HG03469 (cell line): Measurements from ENCODE around the gene TNFAIP8L1.
A peak's percentile ranks its signal among the peaks of the same experiment; 100 is the strongest.
"Not testable (repeated sequence)": the region's sequence is repeated elsewhere in the genome, so short reads cannot be mapped to it uniquely, and the experiment has no call there.

Experiments
- ATAC-seq: cut with Tn5 transposase; IDR thresholded peaks from one replicate; pipeline ENCODE4 v1.9.1; 2021; ENCODE audit warnings: mild to moderate bottlenecking, moderate library complexity, moderate number of reproducible peaks; ENCODE audit not compliant: unreplicated experiment

The TNFAIP8L1 gene

GRCh38 chr19:4638828-4639530 is at the start of gene TNFAIP8L1:
Gene TNFAIP8L1, plus strand, starts transcription at chr19:4639516. Its CDS starts 12,354 bp downstream, at chr19:4651870.
- ATAC-seq, result peak; percentile 44

GRCh38 chr19:4589579-4590410 is 49.5 kb upstream of the TNFAIP8L1 start:
- no peak for ATAC-seq

DNA sequence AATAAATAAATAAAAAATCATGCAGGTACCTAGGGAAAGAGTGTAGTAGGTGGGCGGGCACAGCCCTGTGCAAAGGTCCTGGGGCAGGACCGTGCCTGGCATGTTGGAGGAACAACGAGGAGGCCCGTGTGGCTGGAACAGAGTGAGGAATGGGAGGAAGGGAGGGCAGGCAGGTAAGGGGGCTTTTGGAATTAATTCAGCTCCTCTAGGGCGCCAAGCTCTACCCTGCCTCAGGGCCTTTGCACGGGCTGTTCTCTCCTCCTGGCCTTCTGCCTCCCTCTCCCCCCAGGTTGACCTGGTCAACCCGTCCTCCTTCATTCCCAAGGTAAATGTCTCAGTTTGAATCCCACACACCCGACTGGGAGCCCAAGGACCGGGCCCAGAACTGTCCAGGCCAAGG is 48.8 kb upstream of the TNFAIP8L1 start:
- no peak for ATAC-seq

GRCh38 chr19:4591320-4591719 is 48.0 kb upstream of the TNFAIP8L1 start:
- no peak for ATAC-seq

DNA sequence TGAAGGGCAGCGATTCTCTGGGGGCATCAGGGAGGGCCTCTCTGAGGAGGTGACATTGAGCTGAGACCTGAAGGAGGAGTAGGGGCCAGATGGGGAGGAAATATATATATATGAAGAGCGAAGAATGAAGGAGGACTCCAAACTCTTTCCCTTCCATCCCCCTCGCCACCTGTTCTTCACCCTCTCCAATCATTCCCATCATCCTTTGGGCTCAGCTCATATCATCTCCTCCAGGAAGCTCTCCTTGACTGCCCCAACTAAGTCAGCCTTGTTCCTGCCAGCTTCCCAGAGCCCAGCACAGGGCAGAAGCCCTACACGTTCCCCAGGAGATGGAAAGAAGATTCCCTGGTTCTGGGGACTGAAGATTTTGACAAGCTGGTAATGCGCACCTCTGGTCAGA is 46.9 kb upstream of the TNFAIP8L1 start:
- no peak for ATAC-seq

DNA sequence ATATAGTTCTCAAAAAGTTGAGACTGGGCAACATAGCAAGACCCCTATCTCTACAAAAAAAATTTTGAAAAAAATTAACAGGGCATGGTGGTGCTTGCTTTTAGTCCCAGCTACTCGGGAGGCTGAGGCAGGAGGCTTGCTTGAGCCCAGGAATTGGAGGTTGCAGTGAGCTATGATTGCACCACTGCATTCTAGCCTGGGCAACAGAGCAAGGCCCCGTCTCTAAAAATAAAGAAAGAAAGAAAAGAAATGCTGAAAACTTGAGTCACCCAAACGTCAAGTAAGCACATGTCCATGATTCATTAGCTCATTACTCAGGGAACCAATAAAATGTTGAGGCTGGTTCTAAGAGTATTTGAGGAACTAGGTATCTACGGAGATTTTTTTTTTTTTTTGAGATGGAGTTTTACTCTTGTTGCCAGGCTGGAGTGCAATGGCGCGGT is 45.9 kb upstream of the TNFAIP8L1 start:
- ATAC-seq, result no peak

DNA sequence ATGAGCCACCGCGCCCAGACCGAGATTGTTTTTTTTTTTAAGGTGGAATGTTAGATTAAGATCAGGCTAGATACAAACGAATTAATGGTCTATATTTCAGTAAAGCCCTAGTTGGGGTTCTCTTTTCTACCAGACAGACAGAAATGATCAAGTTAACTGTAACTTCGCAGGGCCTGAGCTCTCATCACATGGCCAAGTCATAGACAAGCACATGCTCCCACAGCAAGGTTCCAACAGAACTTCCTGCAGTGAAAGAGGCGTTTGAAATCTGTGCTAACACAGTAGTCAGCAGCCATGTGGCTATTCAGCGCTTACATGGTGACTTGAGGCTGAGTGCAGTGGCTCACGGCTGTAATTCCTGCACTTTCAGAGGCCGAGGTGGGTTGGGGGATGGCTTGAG is 45.1 kb upstream of the TNFAIP8L1 start:
- no peak for ATAC-seq

- ATAC-seq, result not testable (repeated sequence)
Measured at GRCh38 chr19:4595158-4595557, 44.2 kb upstream of the TNFAIP8L1 start.

DNA sequence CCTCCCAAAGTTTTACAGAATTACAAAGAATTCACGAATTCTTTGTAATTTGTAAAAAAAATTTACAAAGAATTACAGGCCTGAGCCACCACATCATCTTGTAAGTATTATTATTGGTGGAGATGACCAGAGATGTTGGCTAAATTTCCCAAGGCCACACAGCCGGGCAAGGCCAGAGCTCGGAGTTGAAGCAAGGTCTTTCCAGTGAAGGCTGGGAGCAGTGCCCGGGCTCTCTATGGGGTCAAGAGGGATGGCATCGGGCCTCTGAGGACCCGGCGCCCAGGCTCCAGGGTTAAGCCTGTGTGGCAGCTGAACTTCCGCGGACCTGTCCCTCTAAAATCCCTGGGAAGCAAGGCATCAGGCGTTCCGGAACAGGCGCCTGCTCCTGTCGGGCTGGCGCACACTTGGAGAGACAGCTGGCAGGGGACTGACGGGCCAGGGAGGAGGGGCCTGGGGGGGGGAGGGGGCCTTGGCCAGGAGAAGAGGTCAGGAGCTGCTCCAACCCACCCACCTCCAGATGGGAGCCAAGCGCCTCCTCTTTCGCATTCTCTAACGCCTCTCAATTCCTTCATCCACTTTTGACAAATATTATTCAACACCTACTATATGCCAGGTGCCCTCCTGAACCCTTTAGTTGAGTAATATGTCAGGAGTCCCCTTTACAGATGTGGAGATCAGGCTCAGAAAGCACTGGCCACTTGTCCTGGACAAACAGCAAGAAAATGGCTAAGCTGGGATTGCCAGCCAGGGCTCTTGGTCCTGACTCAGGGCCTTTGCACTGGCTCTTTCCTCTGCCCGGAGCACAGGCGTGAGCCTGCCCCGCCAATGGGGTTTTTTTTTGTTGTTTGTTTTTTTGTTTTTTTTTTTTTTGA is 43.0 kb upstream of the TNFAIP8L1 start:
- ATAC-seq, result no peak

GRCh38 chr19:4597278-4597974 is 41.9 kb upstream of the TNFAIP8L1 start:
- ATAC-seq, result no peak

DNA sequence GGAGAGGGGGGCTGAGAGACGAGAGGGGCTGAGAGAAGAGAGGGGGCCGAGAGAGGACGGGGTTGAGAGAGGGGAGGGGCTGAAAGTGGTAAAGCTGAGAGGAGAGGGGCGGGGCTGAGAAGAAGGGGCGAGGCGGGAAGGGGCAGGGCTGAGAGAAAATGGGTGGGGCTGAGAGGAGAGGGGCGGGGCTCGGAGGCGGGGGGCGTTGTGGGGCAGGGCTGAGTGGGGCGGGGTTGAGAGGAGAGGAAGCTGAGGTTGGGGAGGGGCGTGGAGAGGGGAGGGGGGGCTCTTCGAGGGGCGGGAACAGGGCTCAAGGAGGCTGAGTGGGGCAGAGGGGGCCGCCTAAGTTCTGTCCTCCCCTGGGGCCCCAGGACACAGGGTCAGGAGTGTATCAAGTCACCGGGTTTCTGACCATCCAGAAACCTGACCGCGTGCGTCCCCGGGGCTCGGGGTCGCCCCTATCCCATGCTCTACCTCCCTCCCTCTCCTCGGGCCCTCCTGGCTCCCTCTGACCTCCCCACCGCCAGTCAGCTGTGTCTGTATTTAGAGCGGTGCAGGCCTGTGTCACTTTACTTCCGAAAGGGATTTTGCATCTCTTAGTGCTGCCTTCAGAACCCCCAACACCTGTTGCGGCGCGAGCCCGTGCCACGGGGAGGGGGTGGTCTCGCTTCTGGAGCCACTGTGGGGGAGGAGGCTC is 41.2 kb upstream of the TNFAIP8L1 start:
- ATAC-seq, result no peak

- no peak for ATAC-seq
Measured at GRCh38 chr19:4598712-4599111, 40.6 kb upstream of the TNFAIP8L1 start.

GRCh38 chr19:4600082-4600481 is 39.2 kb upstream of the TNFAIP8L1 start:
- ATAC-seq, result no peak

GRCh38 chr19:4600893-4601292 is 38.4 kb upstream of the TNFAIP8L1 start:
- ATAC-seq, result no peak

DNA sequence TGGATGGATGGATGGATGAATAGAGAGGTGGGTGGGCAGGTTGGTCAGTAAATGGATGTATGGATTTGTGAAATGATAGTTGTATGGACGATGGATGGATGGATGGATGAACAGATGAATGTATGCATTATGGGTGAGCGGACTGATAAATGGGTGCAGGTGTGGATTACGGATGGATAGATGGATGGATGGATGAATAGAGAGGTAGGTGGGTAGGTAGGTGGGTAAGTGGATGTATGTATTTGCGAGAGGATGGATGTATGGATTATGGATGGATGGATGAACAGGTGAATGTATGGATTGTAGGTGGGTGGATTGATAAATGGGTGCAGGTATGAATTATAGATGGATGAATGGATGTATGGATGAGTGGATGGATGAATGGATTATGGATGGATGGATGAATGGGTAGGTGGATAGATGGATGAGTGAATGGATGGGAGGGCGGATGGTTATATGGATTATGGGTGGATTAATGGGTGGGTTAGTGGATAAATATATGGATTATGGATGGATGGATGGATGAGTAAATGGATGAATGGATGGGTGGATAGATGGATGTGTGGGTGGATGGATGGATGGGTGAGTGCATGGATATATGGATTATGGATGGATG is 37.0 kb upstream of the TNFAIP8L1 start:
- no peak for ATAC-seq

DNA sequence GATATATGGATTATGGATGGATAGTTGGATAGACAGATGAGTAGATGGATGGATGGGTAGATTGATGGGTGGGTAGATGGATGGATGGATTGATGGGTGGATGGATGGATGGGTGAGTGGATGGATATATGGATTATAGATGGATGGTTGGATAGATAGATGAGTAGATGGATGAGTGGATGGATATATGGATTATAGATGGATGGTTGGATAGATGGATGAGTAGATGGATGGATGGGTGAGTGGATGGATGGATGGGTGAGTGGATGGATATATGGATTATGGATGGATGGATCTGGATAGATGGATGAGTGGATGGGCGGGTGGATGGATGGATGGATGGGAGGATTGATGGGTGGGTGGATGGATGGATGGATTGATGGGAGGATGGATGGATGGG is 36.4 kb upstream of the TNFAIP8L1 start:
- no peak for ATAC-seq

DNA sequence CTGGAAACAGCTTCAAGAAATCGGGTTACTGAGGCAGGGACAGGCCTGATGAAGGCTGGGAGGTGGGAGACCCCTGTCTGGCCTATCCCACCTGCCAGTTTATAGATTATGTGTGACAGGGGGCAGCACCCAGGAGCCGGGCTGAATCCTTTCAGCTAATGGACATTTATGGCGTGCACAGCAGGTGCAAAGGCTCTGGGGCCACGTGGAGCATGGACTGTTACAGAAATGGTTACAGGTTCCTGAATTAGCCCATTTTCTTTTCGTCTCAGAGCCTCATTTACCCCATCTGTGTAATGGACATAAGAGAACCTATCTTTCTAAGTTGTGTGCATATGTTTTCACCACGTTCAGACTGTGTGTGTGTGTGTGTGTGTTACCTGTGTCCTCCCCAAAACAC is 34.4 kb upstream of the TNFAIP8L1 start:
- ATAC-seq, result no peak

GRCh38 chr19:4606181-4606580 is 33.1 kb upstream of the TNFAIP8L1 start:
- ATAC-seq, result no peak

GRCh38 chr19:4606921-4607678 is 32.2 kb upstream of the TNFAIP8L1 start:
- ATAC-seq, result no peak
